PFSK-1 (cell line): ENCODE data around the gene LGALS1.

Source experiments
- FOXP2 ChIP-seq: optimal IDR thresholded peaks from 2 replicates; pipeline ENCODE3; 2011; ENCODE audit warnings: borderline replicate concordance, control low read depth, inconsistent platforms; ENCODE audit not compliant: insufficient read depth; ENCODE audit errors: extremely low read length, extremely low read depth
- POLR2AphosphoS5 ChIP-seq: IDR thresholded peaks from 2 replicates; pipeline ENCODE4 v1.6.1; 2012; ENCODE audit warnings: low read depth, mild to moderate bottlenecking, control low read depth, low read length, moderate library complexity
- REST ChIP-seq, 2 experiments: IDR thresholded peaks; 2 replicates each; pipeline versions ENCODE4 v1.6.1 to v1.8.0; 2011 to 2012; ENCODE audit warnings: low read depth in 2 of 2, low read length in 2 of 2, control low read depth in 1 of 2, inconsistent platforms in 1 of 2, mild to moderate bottlenecking in 1 of 2, moderate library complexity in 1 of 2; ENCODE audit not compliant: insufficient read depth in 1 of 2
- SIN3A ChIP-seq: IDR thresholded peaks from 2 replicates; pipeline ENCODE4 v1.6.1; 2012; ENCODE audit warnings: mild to moderate bottlenecking, low read length, moderate library complexity, borderline replicate concordance; ENCODE audit not compliant: insufficient read depth
- TAF1 ChIP-seq: IDR thresholded peaks from 2 replicates; pipeline ENCODE4 v1.6.1; 2012; ENCODE audit warnings: low read length, control low read depth, borderline replicate concordance; ENCODE audit not compliant: insufficient read depth

- no peak for TF ChIP-seq REST (IDR thresholded peaks at IDR 0.05; ENCODE audit: insufficient read depth in 1 of 2, low read depth in 2 of 2, low read length in 2 of 2)
- TF ChIP-seq POLR2AphosphoS5 = no peak
- TF ChIP-seq TAF1 = no peak
- TF ChIP-seq SIN3A = no peak
- TF ChIP-seq FOXP2 = no peak
These were observed 53.2 kb downstream of the LGALS1 start for GRCh38 chr22:37728620-37729019.
